HG03196 (cell line): ENCODE measurements around the gene MFSD6L.
A peak's percentile ranks its signal among the peaks of the same experiment; 100 is the strongest.
"Not testable (repeated sequence)": the region's sequence is repeated elsewhere in the genome, so short reads cannot be mapped to it uniquely, and the experiment has no call there.

ENCODE experiments used
- ATAC-seq: cut with Tn5 transposase; IDR thresholded peaks from one replicate; pipeline ENCODE4 v1.9.1; 2021; ENCODE audit not compliant: unreplicated experiment

Gene MFSD6L

DNA sequence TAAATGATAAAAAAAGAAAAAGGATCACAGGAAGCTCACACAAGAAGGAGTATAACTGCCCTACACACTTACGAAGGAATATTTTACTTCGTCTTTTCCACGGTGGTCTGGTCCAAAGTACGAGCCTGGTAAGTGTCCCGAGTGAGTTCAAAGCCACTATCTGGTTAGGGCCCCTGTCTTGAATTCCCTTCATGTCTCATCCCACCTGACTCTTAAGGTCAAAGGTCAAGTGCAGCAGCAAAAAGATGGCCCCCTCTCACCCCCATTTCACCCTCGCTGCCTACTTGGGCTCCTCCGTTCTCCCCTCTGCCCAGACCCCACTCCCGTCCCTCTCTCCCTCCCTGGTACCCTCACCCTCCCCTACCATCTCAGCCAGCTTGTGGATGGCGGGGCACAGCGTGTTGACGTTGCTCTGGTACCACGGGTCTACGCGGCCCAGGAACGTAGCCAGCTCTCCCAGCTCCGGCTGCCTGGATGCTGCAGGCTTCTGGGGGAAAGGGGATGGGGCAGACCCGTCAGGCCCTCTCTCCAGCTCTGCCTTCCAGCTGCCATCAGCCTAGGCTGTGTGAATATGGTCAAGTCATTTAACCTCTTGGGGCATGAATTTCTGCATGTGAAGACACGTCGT, 27.8 kb upstream of the MFSD6L start:
- ATAC-seq: no peak

DNA sequence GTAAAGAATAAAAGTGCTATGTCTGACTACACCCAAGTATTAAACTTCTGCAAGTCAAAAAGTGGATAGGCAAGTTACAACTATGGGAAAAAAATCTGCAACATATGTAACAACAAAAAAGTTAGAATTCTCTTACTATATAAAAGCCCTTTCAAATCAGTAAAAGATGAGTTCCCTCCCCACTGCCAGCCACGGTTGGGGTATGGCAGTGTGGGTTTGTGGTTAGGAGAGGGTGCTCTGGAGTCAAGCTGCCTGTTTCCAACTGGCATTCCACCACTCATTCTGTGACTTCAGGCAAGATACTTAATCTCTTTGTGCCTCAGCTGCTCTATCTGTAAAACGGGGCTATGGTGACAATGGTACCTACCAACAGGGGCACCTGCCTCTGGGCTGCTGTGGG, 26.6 kb upstream of the MFSD6L start:
- ATAC-seq: no peak

DNA sequence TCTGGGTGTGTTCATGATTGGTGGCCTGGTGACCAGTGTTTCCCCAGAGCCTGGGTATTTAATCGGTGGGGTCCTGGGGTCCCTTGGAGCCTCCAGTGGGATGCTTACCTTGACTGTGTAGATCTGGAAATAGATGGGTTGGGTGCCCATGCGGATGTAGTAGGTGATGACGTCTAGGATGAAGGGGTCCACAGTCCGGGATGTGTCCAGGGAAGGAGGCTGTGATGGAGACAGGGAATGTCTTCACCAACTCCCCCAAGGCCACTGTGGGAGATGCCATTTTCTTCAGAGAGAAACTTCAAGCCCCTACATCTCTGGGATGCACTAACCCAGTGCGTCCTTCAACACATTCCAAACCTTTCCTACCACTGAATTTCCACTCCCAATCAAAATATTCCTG, 24.1 kb upstream of the MFSD6L start:
- no peak for ATAC-seq

DNA sequence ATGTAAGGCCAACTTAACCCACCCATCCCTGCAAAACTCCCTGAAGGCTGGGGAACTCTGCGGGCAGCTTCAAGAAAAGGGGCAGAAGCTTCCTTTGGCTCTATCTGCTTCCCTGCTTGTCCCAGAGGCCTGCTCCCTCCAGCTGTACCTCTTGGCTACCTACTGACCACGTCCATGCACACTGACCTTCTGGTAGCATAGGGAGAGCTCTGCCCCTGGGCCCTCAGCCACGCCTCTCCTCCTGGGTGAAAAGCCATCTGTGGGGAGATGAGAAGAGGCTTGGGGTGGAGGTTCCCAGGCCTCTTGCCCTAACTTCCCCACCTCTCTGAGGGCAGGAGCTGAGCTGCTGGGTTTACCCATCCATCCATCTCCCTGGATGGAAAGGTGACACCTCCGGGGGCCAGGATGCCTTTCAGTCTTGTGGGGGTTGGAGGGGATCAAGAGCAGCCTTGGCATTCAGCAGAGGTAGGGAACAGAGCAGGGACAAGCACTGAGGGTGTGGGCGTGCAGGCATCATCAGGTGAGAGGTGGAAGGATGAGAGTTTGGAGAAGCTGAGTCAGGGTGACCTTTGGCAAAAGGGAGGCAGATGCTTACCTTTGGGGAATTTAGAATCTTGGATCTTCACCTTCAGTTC, 23.4 kb upstream of the MFSD6L start:
- ATAC-seq: no peak

DNA sequence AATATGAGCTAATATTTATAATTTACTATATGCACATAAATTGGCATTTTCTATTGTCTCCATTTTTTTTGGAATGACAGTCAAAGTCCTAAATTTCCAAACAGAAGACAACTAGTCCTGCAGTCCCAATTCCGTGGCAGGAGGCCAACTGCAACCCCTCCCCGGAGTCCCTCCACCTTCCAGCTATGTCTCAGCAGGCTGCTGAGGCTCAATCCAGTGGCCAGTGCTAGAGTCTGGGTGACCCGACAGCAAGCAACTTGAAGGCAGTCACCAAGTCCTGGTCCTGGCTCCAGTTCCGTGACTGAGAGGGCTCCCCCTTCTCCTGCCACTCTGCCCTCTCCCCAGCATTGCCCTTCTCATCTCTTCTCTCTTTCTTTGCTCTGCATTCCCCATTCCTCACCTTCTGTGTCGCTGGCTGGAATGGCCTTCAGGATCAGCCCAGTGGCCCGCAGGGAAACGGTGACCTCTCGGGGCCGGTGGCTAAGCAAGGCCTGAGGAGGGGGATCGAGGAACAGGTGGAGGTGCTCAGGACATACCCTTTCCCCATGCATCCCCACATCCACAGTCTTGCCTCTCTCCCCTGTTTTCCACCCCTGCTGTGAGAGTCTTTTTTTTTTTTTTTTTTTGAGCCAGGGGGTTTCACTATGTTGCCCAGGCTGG, 22.4 kb upstream of the MFSD6L start:
- ATAC-seq: no peak

DNA sequence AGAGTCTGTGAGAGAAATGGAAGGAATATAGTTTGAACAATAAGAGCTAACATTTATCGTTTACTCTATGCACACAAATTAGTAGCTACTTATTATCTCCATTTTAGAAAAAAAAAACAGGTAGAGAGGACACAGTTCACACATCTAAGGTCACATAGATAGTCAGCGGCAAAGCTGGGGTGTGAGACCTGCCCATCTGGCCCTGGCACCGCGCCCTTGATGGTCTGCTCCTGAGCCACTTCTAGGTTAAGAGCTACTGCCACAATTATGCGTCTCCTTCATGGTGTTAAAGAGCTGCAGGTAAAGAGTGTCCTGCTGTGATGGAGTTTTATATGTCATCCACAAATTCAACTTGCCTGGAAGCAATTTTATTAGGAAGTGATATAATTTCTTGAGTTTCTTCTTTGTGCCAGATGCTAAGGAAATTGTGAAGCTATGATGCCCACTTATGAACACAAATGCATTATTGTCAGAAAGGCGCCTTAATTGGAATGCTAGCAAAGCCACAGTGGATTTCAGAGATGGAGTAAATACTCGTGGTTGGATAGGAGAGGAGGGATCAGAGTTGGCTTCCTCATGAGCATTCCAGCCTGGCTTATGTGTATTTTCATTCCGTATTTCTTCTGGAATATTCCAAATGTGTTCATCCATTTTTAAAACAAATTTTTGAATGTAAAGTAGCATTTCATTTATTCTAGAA, 21.3 kb upstream of the MFSD6L start:
- ATAC-seq: no peak

DNA sequence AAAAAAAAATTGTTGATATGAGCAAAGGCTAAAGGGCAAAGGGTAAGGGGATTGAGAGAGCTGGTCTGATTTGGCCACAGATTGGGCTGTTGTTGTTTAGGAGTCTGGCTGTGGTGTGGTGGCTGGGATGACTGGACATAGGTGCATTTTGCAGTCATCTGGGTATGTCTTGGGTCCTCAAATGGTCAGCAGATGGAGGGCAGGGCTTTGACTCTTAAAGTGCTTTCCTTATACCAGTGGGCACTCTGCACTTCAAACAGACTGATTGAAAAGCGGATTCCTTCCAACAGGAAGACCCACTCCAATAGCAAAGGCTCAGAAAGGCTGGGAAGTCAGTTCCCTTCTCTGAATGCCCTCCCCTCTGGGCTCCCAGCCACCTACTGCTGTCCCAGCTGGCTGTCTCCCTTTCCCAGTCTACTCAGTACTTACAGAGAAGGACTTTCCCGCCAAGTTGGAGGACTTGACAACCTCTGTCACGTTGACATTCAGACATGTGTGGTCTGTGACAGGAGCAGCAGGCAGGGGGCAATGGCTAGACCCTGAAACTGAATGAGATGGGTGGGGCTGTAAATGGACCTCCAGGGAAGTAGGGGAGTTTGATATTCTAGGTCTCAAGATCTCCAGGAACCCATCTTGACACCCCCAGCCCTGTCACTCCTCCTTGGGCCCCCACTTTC, 19.6 kb upstream of the MFSD6L start:
- ATAC-seq: no peak

DNA sequence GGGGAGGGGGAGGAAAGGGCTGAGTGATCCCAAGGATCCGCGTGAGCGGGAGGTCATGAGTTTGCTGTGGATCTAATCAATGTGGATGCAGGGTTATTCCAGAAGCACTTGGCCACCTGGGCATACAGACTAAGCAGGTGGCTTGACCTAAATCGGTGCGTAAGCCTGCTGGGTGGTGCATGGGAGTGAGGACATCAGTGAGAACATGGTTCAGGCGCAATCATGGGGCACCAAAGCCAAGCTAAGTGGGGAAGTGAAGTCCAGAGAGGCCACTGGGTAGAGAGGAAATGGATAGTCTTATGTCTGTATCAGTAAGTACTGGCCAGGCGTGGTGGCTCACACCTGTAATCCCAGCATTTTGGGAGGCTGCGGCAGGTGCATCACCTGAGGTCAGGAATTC, 18.9 kb upstream of the MFSD6L start:
- ATAC-seq: no peak

DNA sequence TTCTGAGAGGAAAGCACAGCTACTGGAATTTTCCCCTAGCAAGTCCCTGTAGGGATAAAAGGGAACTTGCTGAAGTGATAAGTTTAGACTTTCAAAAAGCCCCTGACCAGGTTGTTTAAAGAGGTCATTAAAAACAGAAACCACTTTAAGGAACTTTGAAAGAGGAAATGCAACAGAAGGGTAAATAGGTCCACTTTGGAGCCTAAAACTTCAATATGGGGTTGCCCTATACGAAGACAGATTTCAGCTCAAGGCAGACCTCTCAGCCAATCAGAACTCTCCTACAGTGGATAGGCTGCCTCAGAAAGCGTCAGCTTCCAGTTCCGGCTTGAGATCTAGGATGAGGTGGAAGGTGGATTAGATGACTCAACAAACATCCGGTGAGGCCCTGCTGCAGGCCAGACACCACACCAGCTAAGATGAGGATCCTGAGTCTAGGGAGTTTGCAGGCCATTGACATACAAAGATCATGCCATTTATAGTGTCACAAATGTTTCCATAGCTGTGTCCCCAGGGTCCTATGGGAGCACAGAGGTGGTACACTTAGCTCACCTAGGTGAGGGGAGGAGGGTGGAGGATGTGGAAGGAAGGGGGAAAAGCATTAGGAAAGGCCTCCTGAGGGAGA, 7.9 kb upstream of the MFSD6L start:
- peak; percentile 74 for ATAC-seq

DNA sequence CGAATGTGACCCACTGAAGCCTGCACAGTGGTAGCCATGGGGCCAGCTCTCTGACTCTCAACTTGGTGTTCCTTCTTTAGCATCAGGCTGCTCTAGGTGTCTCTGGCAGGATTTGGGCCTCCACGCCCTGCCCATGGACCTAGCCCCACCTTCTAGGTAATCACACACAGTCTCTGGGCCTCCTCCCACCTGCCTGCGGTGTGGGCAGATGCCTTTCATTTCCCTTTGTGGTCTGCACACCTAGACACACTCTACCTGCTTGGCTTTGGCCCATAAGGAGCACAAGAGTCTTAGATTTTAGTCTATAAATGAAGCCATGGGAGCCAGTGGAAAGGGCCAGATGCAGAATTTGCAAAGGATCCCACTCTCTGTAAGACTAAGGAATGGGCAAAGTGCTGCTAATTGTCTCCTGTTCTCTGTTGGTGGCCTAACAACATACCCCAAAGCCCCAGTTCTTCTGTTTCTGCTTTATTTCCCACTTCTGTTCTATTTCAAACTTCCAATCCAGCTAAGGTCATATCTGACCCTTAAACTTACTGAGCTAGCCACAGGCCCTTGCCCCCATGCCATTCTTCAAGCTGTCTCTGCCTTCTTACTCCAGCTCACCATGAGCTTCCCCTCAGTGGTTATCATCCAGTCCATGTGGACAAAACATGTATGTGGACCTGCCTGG, 7.2 kb upstream of the MFSD6L start:
- no peak for ATAC-seq

DNA sequence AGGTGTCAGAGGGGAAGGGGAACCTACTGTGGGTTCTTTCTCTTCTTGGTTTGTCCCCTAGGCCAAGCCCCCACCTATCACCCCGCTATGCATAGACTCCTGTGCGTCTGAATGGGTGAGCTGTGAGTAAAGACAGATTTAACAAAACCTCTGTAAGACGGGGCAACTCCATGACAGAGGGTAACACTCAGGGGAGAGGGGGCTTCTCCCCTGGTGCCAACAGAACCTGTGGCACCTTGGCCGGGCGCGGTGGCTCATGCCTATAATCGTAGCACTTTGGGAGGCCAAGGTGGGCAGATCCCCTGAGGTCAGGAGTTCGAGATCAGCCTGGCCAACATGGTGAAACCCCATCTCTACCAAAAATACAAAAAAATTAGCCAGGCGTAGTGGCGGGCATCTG, 6.2 kb upstream of the MFSD6L start:
- not testable (repeated sequence) for ATAC-seq

DNA sequence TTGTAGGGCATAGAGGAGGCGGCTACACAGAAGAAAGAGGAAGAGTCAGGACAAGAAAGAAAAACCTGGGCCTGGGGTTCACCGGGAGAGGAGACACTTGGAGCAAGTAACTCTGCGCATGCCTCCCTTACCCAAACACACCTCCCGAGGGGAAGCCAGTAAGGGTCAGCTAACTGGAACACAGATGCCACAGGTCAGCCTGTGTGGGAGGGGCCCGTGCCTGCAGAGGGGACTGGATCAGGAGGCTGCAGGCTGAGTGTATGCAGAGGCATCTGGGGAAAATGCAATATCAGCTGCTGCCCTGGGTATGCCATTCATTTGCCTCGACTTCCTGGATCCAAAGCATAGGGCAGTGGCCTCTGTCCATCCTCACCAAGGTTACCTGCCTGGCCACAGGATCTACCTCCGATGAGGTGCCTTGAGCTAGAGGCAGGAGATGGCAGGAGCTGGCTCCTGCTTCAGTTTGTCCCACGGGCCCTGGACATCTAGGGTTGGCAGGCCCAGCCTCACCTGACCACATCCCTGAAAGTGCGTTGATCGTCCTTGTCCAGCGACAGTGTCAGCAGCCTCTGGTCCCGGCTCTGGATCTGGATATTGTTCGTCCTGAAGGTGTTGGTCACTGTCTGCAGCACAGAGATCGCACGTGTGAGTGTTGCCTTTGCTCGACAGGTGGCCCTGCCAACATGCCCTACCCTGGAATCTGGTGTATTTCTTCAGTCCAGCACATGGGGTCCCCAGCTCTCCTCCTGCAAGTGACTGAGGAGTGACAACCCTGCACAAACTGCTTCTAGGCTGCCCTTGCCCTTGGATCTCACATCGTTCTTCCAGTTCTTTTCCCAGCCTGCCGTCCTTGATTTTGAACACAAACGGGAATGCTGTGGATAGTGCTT, 4.6 kb upstream of the MFSD6L start:
- no peak for ATAC-seq

DNA sequence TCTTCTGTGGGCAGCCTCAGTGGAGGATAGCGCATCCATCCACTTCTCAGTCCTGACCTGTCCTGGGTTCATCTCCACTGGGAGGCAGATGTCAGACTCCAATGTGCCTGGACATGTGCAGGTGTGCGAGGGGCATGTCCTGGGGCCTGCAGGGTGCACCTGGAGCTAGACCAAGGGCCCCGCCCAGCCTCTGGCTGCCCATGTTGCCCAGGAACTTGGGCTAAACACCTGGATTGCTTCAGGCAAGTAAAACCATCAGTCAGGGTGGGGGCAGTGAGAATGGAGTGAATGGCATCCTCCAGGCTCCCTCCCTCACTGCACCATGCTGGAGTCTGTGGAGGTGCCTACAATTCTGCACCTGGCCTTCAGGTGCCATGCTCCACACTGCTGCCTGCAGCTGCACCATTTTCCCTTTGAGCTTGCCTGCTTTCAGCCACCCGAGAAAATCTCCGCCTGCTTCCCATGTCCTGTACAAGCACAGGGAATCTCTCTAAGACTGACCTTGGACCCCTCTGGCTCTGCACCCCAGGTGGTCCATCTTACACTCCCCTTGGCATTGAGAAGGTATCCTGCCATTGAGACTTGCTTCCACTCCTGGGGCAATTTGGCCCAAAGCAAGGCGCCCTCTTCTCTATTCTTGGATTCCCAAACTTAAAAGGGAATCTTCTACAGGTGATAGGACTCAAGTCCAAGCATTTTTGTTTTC, 2.1 kb upstream of the MFSD6L start:
- no peak for ATAC-seq

DNA sequence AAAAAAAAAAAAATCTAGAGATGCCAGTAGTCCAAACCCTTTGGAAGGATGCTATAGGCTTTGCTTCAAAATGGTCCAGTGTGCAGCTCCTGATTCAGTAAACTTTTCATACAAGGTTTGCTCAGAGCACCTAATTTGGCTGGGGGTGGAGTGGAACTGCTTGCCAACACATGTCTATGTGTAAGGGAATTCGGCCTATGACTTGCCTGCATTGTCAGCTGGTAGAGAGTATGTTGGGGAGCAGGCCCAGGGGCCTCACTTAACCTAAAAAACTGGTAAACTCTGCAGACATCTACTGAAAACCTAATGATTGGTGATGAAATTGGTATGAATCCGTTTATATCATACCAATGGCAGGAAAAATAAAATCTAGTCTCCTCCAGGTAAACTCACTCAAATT, 1.5 kb upstream of the MFSD6L start:
- no peak for ATAC-seq

DNA sequence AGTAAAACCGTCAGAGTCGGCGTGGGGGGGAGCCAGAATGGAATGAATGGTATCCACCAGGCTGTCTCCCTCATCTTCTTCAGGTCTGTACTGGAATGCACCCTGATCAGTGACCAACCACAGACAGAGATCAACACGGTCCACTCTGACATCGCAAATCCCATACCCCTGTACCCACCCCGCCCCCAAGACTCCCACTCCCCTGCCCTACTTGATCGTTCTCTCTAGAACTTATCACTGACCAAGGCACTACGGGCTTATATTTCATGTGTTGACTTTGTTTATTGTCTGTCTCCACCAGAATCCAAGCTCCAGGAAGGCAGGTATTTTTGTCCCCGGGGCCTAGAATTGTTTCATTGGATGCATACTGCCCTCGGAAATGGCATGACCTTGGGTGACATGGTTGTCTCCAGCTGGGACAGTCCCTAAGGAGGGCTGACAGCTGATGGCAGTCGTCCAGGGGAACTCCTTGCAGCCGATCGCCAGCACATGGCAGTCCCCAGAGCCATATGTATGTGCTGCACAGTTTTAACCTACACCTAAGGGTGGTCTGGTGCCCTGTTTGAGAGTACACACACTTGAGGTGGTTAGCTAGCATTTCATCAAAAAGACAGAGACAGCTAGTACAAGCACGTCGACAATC, 526 bp upstream of the MFSD6L start:
- ATAC-seq: no peak

DNA sequence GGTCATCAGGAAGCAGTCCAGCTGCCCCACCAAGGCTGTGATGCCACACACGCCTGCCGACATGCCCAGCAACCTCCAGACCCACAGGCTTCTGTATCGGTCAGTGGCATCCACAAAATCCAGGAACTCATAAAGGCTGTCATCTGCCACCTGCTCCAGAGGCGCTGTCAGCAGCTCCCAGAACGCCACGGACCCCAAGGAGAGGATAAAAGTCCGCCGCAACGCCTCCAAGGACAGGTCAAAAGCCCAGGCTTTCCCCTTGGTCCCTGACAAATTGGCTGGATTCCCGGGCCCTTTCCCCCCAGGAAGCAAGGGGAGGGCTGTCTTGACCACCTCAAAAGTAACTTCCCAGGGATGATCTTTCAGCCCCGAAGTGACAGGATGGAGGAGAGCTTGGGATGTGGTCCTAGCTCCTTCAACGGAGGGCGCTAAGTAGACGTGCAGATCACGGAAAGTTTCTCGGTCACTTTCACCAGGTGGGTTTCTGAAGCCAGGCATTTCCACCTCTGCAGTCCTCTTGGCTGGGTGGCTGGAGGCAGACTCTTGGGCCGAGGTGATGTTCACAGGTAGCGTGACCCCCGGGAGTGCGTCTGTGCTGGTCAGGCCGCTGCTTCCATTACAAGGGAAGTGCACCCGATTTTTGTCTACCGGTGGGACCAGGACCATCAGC, 854 bp downstream of the MFSD6L start:
- ATAC-seq: no peak

DNA sequence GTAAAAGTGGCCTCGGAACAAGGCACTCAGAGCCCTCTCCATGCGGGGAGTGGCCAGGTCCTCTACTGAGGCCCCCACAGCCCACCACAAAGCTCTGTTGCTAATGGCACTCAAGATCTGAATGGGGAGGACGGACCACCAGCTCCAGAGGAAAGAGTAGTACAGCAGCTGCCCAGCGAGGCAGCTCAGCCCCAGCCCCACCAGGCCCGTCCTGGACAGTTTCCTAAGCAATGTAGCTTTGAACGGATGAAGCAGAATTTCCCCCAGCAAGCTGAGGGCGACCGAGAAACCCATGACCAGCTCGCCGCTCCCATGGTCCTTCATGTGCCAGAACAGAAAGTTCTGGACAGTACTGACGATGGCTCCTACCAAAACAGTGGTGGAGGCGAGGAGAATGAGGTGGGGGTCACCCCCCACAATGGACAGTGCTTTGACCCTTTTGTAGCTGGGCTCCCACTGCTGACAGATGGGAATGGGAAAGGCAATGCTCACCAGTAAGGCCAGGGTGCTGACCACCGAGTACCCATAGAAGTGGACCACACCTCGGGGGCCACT, 1.5 kb downstream of the MFSD6L start:
- no peak for ATAC-seq

DNA sequence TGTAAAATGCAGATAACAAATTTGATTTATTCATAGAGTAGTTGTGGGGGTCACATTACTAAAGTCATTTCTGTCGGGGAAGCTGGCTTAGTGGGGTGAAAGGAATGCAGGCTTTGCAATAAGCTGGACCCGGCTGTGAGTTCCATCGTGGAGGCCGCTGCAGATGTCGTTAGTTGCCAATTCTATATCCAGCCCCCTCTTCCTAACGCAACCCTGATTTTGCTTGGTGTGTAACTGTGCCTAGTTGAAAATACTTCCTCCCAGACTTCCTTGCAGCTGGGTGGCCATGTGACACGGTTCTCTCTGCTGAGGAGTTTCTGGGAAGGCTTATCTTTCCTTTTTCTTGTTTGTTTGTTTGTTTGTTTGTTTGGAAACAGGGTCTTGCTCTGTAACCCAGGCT, 4.5 kb downstream of the MFSD6L start:
- no peak for ATAC-seq
